ENCODE measurements around the gene IQSEC3. TPM values are rescaled to one million over a fixed set of nuclear protein-coding genes. Genes with fewer than 3 reads are reported as not detected.

Gene IQSEC3
- total RNA-seq, 1 experiment from 2014 or later: not detected

- H3K27ac ChIP-seq: no peak overlapping the region
- H3K9me3 ChIP-seq (replicated peaks): no peaks in the 10 kb centered on the region
- peaks cover 58% of the 10 kb centered on the region for H3K27me3 ChIP-seq (replicated peaks)
- no peak overlapping the region for H3K4me3 ChIP-seq
- H3K4me1 ChIP-seq (replicated peaks): no peaks in the 10 kb centered on the region
- H3K36me3 ChIP-seq: no peaks in the 10 kb centered on the region
- no peak for DNase-seq (ENCODE audit: low read depth in 1 of 2, low spot score in 2 of 2)
Observed at GRCh38 chr12:80681-81190, 14.2 kb downstream of the IQSEC3 start.

GRCh38 chr12:82740-83139, 16.2 kb downstream of the IQSEC3 start:
- H3K4me1 ChIP-seq (replicated peaks): no peaks in the 10 kb centered on the region
- no peak overlapping the region for H3K4me3 ChIP-seq
- DNase-seq (ENCODE audit: low read depth in 1 of 2, low spot score in 2 of 2): no peak
- H3K27ac ChIP-seq: no peak overlapping the region
- no peaks in the 10 kb centered on the region for H3K9me3 ChIP-seq (replicated peaks)
- no peaks in the 10 kb centered on the region for H3K36me3 ChIP-seq
- H3K27me3 ChIP-seq (replicated peaks): peaks cover 72% of the 10 kb centered on the region

GRCh38 chr12:84056-84455, 17.5 kb downstream of the IQSEC3 start:
- Histone ChIP-seq H3K4me3 (no peak overlapping the region), H3K4me1 (replicated peaks) (no peaks in the 10 kb centered on the region), H3K36me3 (no peaks in the 10 kb centered on the region), H3K27ac (no peak overlapping the region), H3K9me3 (replicated peaks) (no peaks in the 10 kb centered on the region), H3K27me3 (replicated peaks) (peaks cover 72% of the 10 kb centered on the region)
- no peak for DNase-seq (ENCODE audit: low read depth in 1 of 2, low spot score in 2 of 2)

- peaks cover 61% of the 10 kb centered on the region for H3K27me3 ChIP-seq (replicated peaks)
Observed at GRCh38 chr12:85191-85666, 18.7 kb downstream of the IQSEC3 start.

GRCh38 chr12:87315-87714, 20.7 kb downstream of the IQSEC3 start:
- DNase-seq (ENCODE audit: low read depth in 1 of 2, low spot score in 2 of 2): no peak
- Histone ChIP-seq H3K4me1 (replicated peaks) (no peaks in the 10 kb centered on the region), H3K4me3 (no peak overlapping the region), H3K9me3 (replicated peaks) (peaks cover 7% of the 10 kb centered on the region; the same call in 1 of the 2 replicates), H3K27me3 (replicated peaks) (peaks cover 40% of the 10 kb centered on the region), H3K36me3 (no peaks in the 10 kb centered on the region), H3K27ac (no peak overlapping the region)

More at GRCh38 chr12:85191-85666, 18.7 kb downstream of the IQSEC3 start:
- Histone ChIP-seq H3K4me3 (no peak overlapping the region), H3K4me1 (replicated peaks) (no peaks in the 10 kb centered on the region), H3K27ac (no peak overlapping the region), H3K36me3 (no peaks in the 10 kb centered on the region), H3K9me3 (replicated peaks) (peaks cover 7% of the 10 kb centered on the region; the same call in 1 of the 2 replicates)
- DNase-seq (ENCODE audit: low read depth in 1 of 2, low spot score in 2 of 2): no peak

GRCh38 chr12:87856-88255, 21.3 kb downstream of the IQSEC3 start:
- Histone ChIP-seq H3K27ac (no peak overlapping the region), H3K4me1 (replicated peaks) (no peaks in the 10 kb centered on the region), H3K9me3 (replicated peaks) (peaks cover 7% of the 10 kb centered on the region; the same call in 1 of the 2 replicates), H3K4me3 (no peak overlapping the region), H3K36me3 (no peaks in the 10 kb centered on the region), H3K27me3 (replicated peaks) (peaks cover 34% of the 10 kb centered on the region)
- DNase-seq (ENCODE audit: low read depth in 1 of 2, low spot score in 2 of 2): no peak

GRCh38 chr12:89653-90052, 23.1 kb downstream of the IQSEC3 start:
- Histone ChIP-seq H3K27me3 (replicated peaks) (peaks cover 19% of the 10 kb centered on the region), H3K9me3 (replicated peaks) (peaks cover 7% of the 10 kb centered on the region; the same call in 1 of the 2 replicates), H3K36me3 (no peaks in the 10 kb centered on the region), H3K27ac (no peak overlapping the region), H3K4me1 (replicated peaks) (no peaks in the 10 kb centered on the region), H3K4me3 (no peak overlapping the region)
- no peak for DNase-seq (ENCODE audit: low read depth in 1 of 2, low spot score in 2 of 2)

GRCh38 chr12:91213-91612, 24.6 kb downstream of the IQSEC3 start:
- DNase-seq (ENCODE audit: low read depth in 1 of 2, low spot score in 2 of 2): no peak
- Histone ChIP-seq H3K27me3 (replicated peaks) (peaks cover 24% of the 10 kb centered on the region), H3K36me3 (no peaks in the 10 kb centered on the region), H3K4me1 (replicated peaks) (no peaks in the 10 kb centered on the region), H3K4me3 (no peak overlapping the region), H3K27ac (no peak overlapping the region), H3K9me3 (replicated peaks) (peaks cover 7% of the 10 kb centered on the region; the same call in 1 of the 2 replicates)

- DNase-seq (ENCODE audit: low read depth in 1 of 2, low spot score in 2 of 2): no peak
- H3K9me3 ChIP-seq (replicated peaks): peaks cover 7% of the 10 kb centered on the region; the same call in 1 of the 2 replicates
- H3K36me3 ChIP-seq: no peaks in the 10 kb centered on the region
- no peak overlapping the region for H3K4me3 ChIP-seq
- H3K27ac ChIP-seq: no peak overlapping the region
- peaks cover 18% of the 10 kb centered on the region for H3K27me3 ChIP-seq (replicated peaks)
- H3K4me1 ChIP-seq (replicated peaks): no peaks in the 10 kb centered on the region
Observed at GRCh38 chr12:93266-94005, 26.9 kb downstream of the IQSEC3 start.

- H3K9me3 ChIP-seq (replicated peaks): no peaks in the 10 kb centered on the region
- no peak for DNase-seq (ENCODE audit: low read depth in 1 of 2, low spot score in 2 of 2)
- no peak overlapping the region for H3K27ac ChIP-seq
- no peaks in the 10 kb centered on the region for H3K4me1 ChIP-seq (replicated peaks)
- peaks cover 38% of the 10 kb centered on the region for H3K27me3 ChIP-seq (replicated peaks)
- no peak overlapping the region for H3K4me3 ChIP-seq
- no peaks in the 10 kb centered on the region for H3K36me3 ChIP-seq
Observed at GRCh38 chr12:96543-96942, 30.0 kb downstream of the IQSEC3 start.

GRCh38 chr12:98924-99352, 32.4 kb downstream of the IQSEC3 start:
- Histone ChIP-seq H3K36me3 (no peaks in the 10 kb centered on the region), H3K4me3 (no peak overlapping the region), H3K9me3 (replicated peaks) (no peaks in the 10 kb centered on the region), H3K27ac (no peak overlapping the region), H3K27me3 (replicated peaks) (peaks cover 38% of the 10 kb centered on the region), H3K4me1 (replicated peaks) (no peaks in the 10 kb centered on the region)
- DNase-seq (ENCODE audit: low read depth in 1 of 2, low spot score in 2 of 2): no peak

- Histone ChIP-seq H3K4me3 (no peak overlapping the region), H3K4me1 (replicated peaks) (no peaks in the 10 kb centered on the region), H3K36me3 (no peaks in the 10 kb centered on the region), H3K27ac (no peak overlapping the region), H3K27me3 (replicated peaks) (peaks cover 41% of the 10 kb centered on the region), H3K9me3 (replicated peaks) (no peaks in the 10 kb centered on the region)
- DNase-seq (ENCODE audit: low read depth in 1 of 2, low spot score in 2 of 2): no peak
Observed at GRCh38 chr12:99605-100004, 33.0 kb downstream of the IQSEC3 start.

- no peaks in the 10 kb centered on the region for H3K9me3 ChIP-seq (replicated peaks)
- H3K4me1 ChIP-seq (replicated peaks): no peaks in the 10 kb centered on the region
- no peak for DNase-seq (ENCODE audit: low read depth in 1 of 2, low spot score in 2 of 2)
- peaks cover 55% of the 10 kb centered on the region for H3K27me3 ChIP-seq (replicated peaks)
- no peak overlapping the region for H3K4me3 ChIP-seq
- no peak overlapping the region for H3K27ac ChIP-seq
- no peaks in the 10 kb centered on the region for H3K36me3 ChIP-seq
Observed at GRCh38 chr12:101969-102878, 35.7 kb downstream of the IQSEC3 start.

- Histone ChIP-seq H3K9me3 (replicated peaks) (no peaks in the 10 kb centered on the region), H3K27me3 (replicated peaks) (peaks cover 57% of the 10 kb centered on the region), H3K36me3 (no peaks in the 10 kb centered on the region), H3K4me1 (replicated peaks) (no peaks in the 10 kb centered on the region), H3K4me3 (no peak overlapping the region), H3K27ac (no peak overlapping the region)
- DNase-seq (ENCODE audit: low read depth in 1 of 2, low spot score in 2 of 2): no peak
Observed at GRCh38 chr12:102879-103168, 36.3 kb downstream of the IQSEC3 start.
